ENCODE data around the gene RIPK1. TPM values are rescaled to one million over a fixed set of nuclear protein-coding genes. Genes with fewer than 3 reads are reported as not detected.
"Not testable (repeated sequence)": the region's sequence is repeated elsewhere in the genome, so short reads cannot be mapped to it uniquely, and the experiment has no call there.

RIPK1 gene
- total RNA-seq, 1 experiment from 2014 or later = 6.1 TPM

GRCh38 chr6:3125815-3126214 is 57.5 kb downstream of the RIPK1 start:
- H3K27me3 ChIP-seq = no peaks in the 10 kb centered on the region
- no peaks in the 10 kb centered on the region for H3K4me1 ChIP-seq
- no peak overlapping the region for H3K4me3 ChIP-seq
- H3K9me3 ChIP-seq (replicated peaks) = no peaks in the 10 kb centered on the region
- no peaks in the 10 kb centered on the region for H3K36me3 ChIP-seq
- no peak for DNase-seq
- no peak overlapping the region for H3K27ac ChIP-seq

- Histone ChIP-seq H3K4me1 (no peaks in the 10 kb centered on the region), H3K36me3 (no peaks in the 10 kb centered on the region), H3K4me3 (no peak overlapping the region), H3K9me3 (replicated peaks) (no peaks in the 10 kb centered on the region), H3K27me3 (no peaks in the 10 kb centered on the region), H3K27ac (no peak overlapping the region)
- no peak for DNase-seq
Observed at GRCh38 chr6:3128356-3129108, 60.2 kb downstream of the RIPK1 start.

- no peaks in the 10 kb centered on the region for H3K36me3 ChIP-seq
- no peaks in the 10 kb centered on the region for H3K27me3 ChIP-seq
- H3K4me1 ChIP-seq = no peaks in the 10 kb centered on the region
- no peak overlapping the region for H3K4me3 ChIP-seq
- H3K9me3 ChIP-seq (replicated peaks) = no peaks in the 10 kb centered on the region
- no peak overlapping the region for H3K27ac ChIP-seq
- no peak for DNase-seq
Observed at GRCh38 chr6:3131695-3132094, 63.4 kb downstream of the RIPK1 start.

GRCh38 chr6:3133515-3133914 is 65.2 kb downstream of the RIPK1 start:
- no peak for DNase-seq
- Histone ChIP-seq H3K36me3 (no peaks in the 10 kb centered on the region), H3K27me3 (no peaks in the 10 kb centered on the region), H3K4me1 (0 out of 2 replicates have a peak, but pooled peaks cover under 1% of the 10 kb centered on the region), H3K9me3 (replicated peaks) (no peaks in the 10 kb centered on the region), H3K4me3 (no peak overlapping the region), H3K27ac (no peak overlapping the region)

- Histone ChIP-seq H3K4me3 (no peak overlapping the region), H3K9me3 (replicated peaks) (no peaks in the 10 kb centered on the region), H3K27me3 (no peaks in the 10 kb centered on the region), H3K27ac (no peak overlapping the region), H3K4me1 (peaks cover 10% of the 10 kb centered on the region; the same call in 1 of the 2 replicates), H3K36me3 (no peaks in the 10 kb centered on the region)
- DNase-seq = no peak
Observed at GRCh38 chr6:3135668-3136291, 67.5 kb downstream of the RIPK1 start.

- Histone ChIP-seq H3K9me3 (replicated peaks) (no peaks in the 10 kb centered on the region), H3K4me1 (peaks cover 10% of the 10 kb centered on the region; the same call in 1 of the 2 replicates), H3K27ac (no peak overlapping the region), H3K36me3 (no peaks in the 10 kb centered on the region), H3K4me3 (no peak overlapping the region), H3K27me3 (no peaks in the 10 kb centered on the region)
- DNase-seq = no peak
Observed at GRCh38 chr6:3136292-3137011, 68.2 kb downstream of the RIPK1 start.

GRCh38 chr6:3137057-3137777 is 68.9 kb downstream of the RIPK1 start:
- no peak for DNase-seq
- Histone ChIP-seq H3K36me3 (no peaks in the 10 kb centered on the region), H3K4me1 (peaks cover 10% of the 10 kb centered on the region; the same call in 1 of the 2 replicates), H3K4me3 (no peak overlapping the region), H3K27me3 (no peaks in the 10 kb centered on the region), H3K27ac (no peak overlapping the region), H3K9me3 (replicated peaks) (no peaks in the 10 kb centered on the region)

- not testable (repeated sequence) for H3K36me3 ChIP-seq, DNase-seq, H3K27ac ChIP-seq
Observed at GRCh38 chr6:3137873-3138272, 69.6 kb downstream of the RIPK1 start.

GRCh38 chr6:3138341-3138740 is 70.0 kb downstream of the RIPK1 start:
- DNase-seq = no peak
- Histone ChIP-seq H3K27ac (no peak overlapping the region), H3K4me1 (peaks cover 10% of the 10 kb centered on the region; the same call in 1 of the 2 replicates), H3K9me3 (replicated peaks) (no peaks in the 10 kb centered on the region), H3K27me3 (no peaks in the 10 kb centered on the region), H3K4me3 (no peak overlapping the region), H3K36me3 (no peaks in the 10 kb centered on the region)

More at GRCh38 chr6:3137873-3138272, 69.6 kb downstream of the RIPK1 start:
- not testable (repeated sequence) for H3K4me1 ChIP-seq; H3K4me3 ChIP-seq; H3K27me3 ChIP-seq; H3K9me3 ChIP-seq (replicated peaks)

- H3K36me3 ChIP-seq = no peaks in the 10 kb centered on the region
- no peaks in the 10 kb centered on the region for H3K27me3 ChIP-seq
- peak; percentile 56 to 58 for DNase-seq
- H3K4me1 ChIP-seq = peaks cover 10% of the 10 kb centered on the region; the same call in 1 of the 2 replicates
- no peak overlapping the region for H3K4me3 ChIP-seq
- H3K9me3 ChIP-seq (replicated peaks) = no peaks in the 10 kb centered on the region
- H3K27ac ChIP-seq = no peak overlapping the region
Observed at GRCh38 chr6:3139090-3139903, 71.0 kb downstream of the RIPK1 start.

- H3K36me3 ChIP-seq = no peaks in the 10 kb centered on the region
- H3K27me3 ChIP-seq = no peaks in the 10 kb centered on the region
- no peaks in the 10 kb centered on the region for H3K9me3 ChIP-seq (replicated peaks)
- no peak for DNase-seq
- H3K4me3 ChIP-seq = no peak overlapping the region
- H3K27ac ChIP-seq = no peak overlapping the region
- peaks cover 10% of the 10 kb centered on the region; the same call in 1 of the 2 replicates for H3K4me1 ChIP-seq
Observed at GRCh38 chr6:3140201-3140600, 71.9 kb downstream of the RIPK1 start.

GRCh38 chr6:3142536-3142935 is 74.2 kb downstream of the RIPK1 start:
- no peak overlapping the region for H3K4me3 ChIP-seq
- no peaks in the 10 kb centered on the region for H3K36me3 ChIP-seq
- H3K27me3 ChIP-seq = no peaks in the 10 kb centered on the region
- peaks cover 10% of the 10 kb centered on the region; the same call in 1 of the 2 replicates for H3K4me1 ChIP-seq
- no peak for DNase-seq
- no peak overlapping the region for H3K27ac ChIP-seq
- H3K9me3 ChIP-seq (replicated peaks) = no peaks in the 10 kb centered on the region

GRCh38 chr6:3143158-3143557 is 74.9 kb downstream of the RIPK1 start:
- Histone ChIP-seq H3K4me1 (peaks cover 10% of the 10 kb centered on the region; the same call in 1 of the 2 replicates), H3K4me3 (no peak overlapping the region), H3K27me3 (no peaks in the 10 kb centered on the region), H3K27ac (no peak overlapping the region), H3K36me3 (no peaks in the 10 kb centered on the region), H3K9me3 (replicated peaks) (no peaks in the 10 kb centered on the region)
- no peak for DNase-seq

GRCh38 chr6:3144571-3144970 is 76.3 kb downstream of the RIPK1 start:
- H3K4me3 ChIP-seq = no peak overlapping the region
- DNase-seq = no peak
- no peaks in the 10 kb centered on the region for H3K36me3 ChIP-seq
- H3K27ac ChIP-seq = no peak overlapping the region
- H3K27me3 ChIP-seq = no peaks in the 10 kb centered on the region
- no peaks in the 10 kb centered on the region for H3K9me3 ChIP-seq (replicated peaks)
- H3K4me1 ChIP-seq = peaks cover under 1% of the 10 kb centered on the region; the same call in 1 of the 2 replicates

Data from SJCRH30 (cell line).